Suprapubic skin (tissue), 4 donors: Measurements from ENCODE around the gene COG3. TPM values are rescaled to one million over a fixed set of nuclear protein-coding genes. Genes with fewer than 3 reads are reported as not detected.

ENCODE experiments used
- DNase-seq, 2 donors: peaks; one replicate each; pipeline ENCODE4 v3.0.0-alpha.2; 2019; ENCODE audit warnings: low spot score in 2 of 2
- H3K27ac ChIP-seq: fragments of 200-600 bp; sonication (generic); one replicate; pipeline ENCODE4 v1.5.1; 2019
- H3K27me3 ChIP-seq: fragments of 200-600 bp; sonication (generic); one replicate; pipeline ENCODE4 v1.5.1; 2019
- H3K36me3 ChIP-seq: fragments of 200-600 bp; sonication (generic); one replicate; pipeline ENCODE4 v1.5.1; 2019
- H3K4me1 ChIP-seq: fragments of 200-600 bp; sonication (generic); one replicate; pipeline ENCODE4 v1.5.1; 2019
- H3K4me3 ChIP-seq: fragments of 200-600 bp; sonication (generic); one replicate; pipeline ENCODE4 v1.5.1; 2019; ENCODE audit warnings: mild to moderate bottlenecking
- H3K9me3 ChIP-seq: fragments of 200-600 bp; sonication (generic); one replicate; pipeline ENCODE4 v1.5.1; 2019
- EP300 ChIP-seq: sonication (generic); formaldehyde crosslinking; IDR thresholded peaks from one replicate; pipeline ENCODE4 v1.6.1; 2017; ENCODE audit warnings: antibody characterized with exemption
- POLR2A ChIP-seq, 2 donors: fragments of 450-650 bp; IDR thresholded peaks; one replicate each; pipeline ENCODE4 v1.6.1; 2017; ENCODE audit warnings: antibody characterized with exemption in 2 of 2, mild to moderate bottlenecking in 2 of 2, moderate library complexity in 2 of 2
- POLR2AphosphoS5 ChIP-seq, 3 donors: sonication (generic); formaldehyde crosslinking; IDR thresholded peaks; one replicate each; pipeline ENCODE4 v1.6.1; 2017; ENCODE audit warnings: antibody characterized with exemption in 3 of 3
- WGBS: methylation state at CpG from one replicate; pipeline ENCODE4 v1.1.5; 2018; 5-methylcytosine and 5-hydroxymethylcytosine counted together
- total RNA-seq, 4 donors: library from RNA; depleted of rRNA; stranded (reverse); fragments of >200 nt; gene quantifications; one replicate each; pipeline ENCODE4 v1.1.0, GENCODE V29; 2016
- TF ChIP-seq, protein P1 (sequence below), 2 donors: fragments of 200-600 bp in 1 of 2; fragments of 450-650 bp in 1 of 2; sonication (generic) in 1 of 2; IDR thresholded peaks; one replicate each; pipeline ENCODE4 v1.5.1; 2016 to 2019; ENCODE audit warnings: antibody characterized with exemption in 2 of 2, mild to moderate bottlenecking in 1 of 2, moderate library complexity in 1 of 2

The COG3 gene
- total RNA-seq, 4 donors from 2014 or later: 23.8 to 70.5 (median 31.7) TPM

DNA sequence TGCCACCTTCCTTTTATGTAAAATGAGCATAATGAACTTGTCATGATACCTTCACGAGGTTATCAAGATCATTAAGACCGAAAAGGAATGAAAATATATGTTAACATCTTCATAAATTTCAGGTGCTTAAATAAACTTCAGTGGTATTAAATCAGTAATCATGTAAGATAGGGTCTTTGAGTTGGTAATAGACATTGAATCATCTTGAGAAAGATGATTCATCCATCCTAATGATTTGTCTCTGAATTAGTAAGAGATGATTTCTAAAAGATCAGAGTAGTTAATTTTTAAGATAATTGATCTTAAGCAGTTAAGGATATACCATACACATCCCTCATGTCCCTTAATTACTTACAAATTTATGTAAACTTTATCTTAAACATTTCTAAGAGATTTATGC lies 52.0 kb downstream of the COG3 start:
- Histone ChIP-seq H3K4me1 (no peaks in the 10 kb centered on the region), H3K4me3 (no peak overlapping the region), H3K27me3 (no peaks in the 10 kb centered on the region), H3K36me3 (peaks cover 84% of the 10 kb centered on the region), H3K27ac (no peak overlapping the region), H3K9me3 (no peaks in the 10 kb centered on the region)
- TF ChIP-seq, protein P1, sequence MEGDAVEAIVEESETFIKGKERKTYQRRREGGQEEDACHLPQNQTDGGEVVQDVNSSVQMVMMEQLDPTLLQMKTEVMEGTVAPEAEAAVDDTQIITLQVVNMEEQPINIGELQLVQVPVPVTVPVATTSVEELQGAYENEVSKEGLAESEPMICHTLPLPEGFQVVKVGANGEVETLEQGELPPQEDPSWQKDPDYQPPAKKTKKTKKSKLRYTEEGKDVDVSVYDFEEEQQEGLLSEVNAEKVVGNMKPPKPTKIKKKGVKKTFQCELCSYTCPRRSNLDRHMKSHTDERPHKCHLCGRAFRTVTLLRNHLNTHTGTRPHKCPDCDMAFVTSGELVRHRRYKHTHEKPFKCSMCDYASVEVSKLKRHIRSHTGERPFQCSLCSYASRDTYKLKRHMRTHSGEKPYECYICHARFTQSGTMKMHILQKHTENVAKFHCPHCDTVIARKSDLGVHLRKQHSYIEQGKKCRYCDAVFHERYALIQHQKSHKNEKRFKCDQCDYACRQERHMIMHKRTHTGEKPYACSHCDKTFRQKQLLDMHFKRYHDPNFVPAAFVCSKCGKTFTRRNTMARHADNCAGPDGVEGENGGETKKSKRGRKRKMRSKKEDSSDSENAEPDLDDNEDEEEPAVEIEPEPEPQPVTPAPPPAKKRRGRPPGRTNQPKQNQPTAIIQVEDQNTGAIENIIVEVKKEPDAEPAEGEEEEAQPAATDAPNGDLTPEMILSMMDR (IDR thresholded peaks at IDR 0.05): no peak
- DNase-seq: no peak
- 85% methylated on average over 2 of the region's 2 CpGs for WGBS

DNA sequence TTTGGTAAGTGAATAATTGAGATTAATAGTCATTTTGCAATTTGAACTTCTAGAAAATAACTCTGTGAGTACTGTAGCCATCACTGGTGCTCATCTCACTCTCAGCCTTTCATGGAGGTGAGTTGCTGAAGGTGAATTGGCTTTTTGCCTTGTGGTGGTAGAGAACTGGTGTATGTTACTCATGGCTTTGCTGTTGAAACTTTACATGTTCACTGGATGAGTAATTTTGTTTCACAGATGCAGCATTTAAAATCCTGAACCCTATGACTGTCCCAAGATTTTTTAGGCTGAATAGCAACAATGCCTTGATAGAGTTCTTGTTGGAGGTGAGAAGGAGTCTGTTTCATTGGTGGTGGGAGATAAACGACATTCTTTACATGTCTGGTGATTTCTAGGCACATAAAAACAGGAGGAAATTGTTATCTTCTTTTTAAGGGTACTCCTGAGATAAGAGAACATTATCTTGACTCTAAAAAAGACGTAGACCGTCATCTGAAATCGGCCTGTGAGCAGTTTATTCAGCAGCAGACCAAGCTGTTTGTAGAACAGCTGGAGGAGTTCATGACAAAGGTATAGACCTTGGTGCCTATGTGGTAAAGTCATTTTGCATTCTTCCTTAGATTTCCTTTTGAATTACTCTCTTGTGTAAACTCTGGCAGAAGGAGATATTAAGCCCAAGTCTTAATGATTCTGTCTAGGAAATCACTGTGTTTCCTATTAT lies 53.9 kb downstream of the COG3 start:
- Histone ChIP-seq H3K4me3 (no peak overlapping the region), H3K27ac (no peak overlapping the region), H3K36me3 (peaks cover 84% of the 10 kb centered on the region), H3K4me1 (no peaks in the 10 kb centered on the region), H3K9me3 (no peaks in the 10 kb centered on the region), H3K27me3 (no peaks in the 10 kb centered on the region)
- WGBS: 75% methylated on average over 4 of the region's 4 CpGs
- DNase-seq: no peak
- TF ChIP-seq POLR2AphosphoS5 (IDR thresholded peaks at IDR 0.05) (no peak), EP300 (no peak), POLR2A (IDR thresholded peaks at IDR 0.05) (no peak)
- TF ChIP-seq, protein P1 (IDR thresholded peaks at IDR 0.05): no peak

- WGBS: 84% methylated on average over 4 of the region's 4 CpGs
- peaks cover 85% of the 10 kb centered on the region for H3K36me3 ChIP-seq
- TF ChIP-seq POLR2AphosphoS5 (IDR thresholded peaks at IDR 0.05): no peak
- no peak for TF ChIP-seq POLR2A (IDR thresholded peaks at IDR 0.05)
- no peak for TF ChIP-seq EP300
- TF ChIP-seq, protein P1 (IDR thresholded peaks at IDR 0.05): no peak
- H3K4me1 ChIP-seq: no peaks in the 10 kb centered on the region
- H3K4me3 ChIP-seq: no peak overlapping the region
- no peaks in the 10 kb centered on the region for H3K9me3 ChIP-seq
- no peaks in the 10 kb centered on the region for H3K27me3 ChIP-seq
- DNase-seq: no peak
- H3K27ac ChIP-seq: no peak overlapping the region
Observed at GRCh38 chr13:45519493-45519892, 54.8 kb downstream of the COG3 start.

DNA sequence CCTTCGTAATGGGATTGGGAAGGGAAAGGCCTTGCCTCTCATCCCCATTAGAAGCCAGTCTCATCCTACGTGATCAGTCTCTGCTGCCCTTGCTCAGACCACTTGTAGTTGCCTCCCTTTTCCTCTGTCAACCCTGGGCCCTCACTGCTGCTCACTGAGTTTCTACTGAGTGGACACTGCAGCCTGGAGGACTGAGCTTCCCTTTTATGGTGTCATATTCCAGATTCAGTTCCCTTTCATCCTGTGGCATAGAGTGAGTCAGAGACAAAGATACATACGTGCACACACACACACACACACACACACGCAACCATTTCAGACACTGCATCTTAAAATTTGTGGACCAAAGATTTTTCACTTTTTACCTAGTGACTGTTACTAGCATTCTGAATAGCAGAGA lies 56.6 kb downstream of the COG3 start:
- DNase-seq: no peak
- no peaks in the 10 kb centered on the region for H3K9me3 ChIP-seq
- H3K4me3 ChIP-seq: no peak overlapping the region
- WGBS: 86% methylated on average over 4 of the region's 4 CpGs
- TF ChIP-seq EP300: no peak
- no peak for TF ChIP-seq POLR2A (IDR thresholded peaks at IDR 0.05)
- TF ChIP-seq, protein P1 (IDR thresholded peaks at IDR 0.05): no peak
- no peak for TF ChIP-seq POLR2AphosphoS5 (IDR thresholded peaks at IDR 0.05)
- no peaks in the 10 kb centered on the region for H3K27me3 ChIP-seq
- peaks cover 3% of the 10 kb centered on the region for H3K4me1 ChIP-seq
- H3K27ac ChIP-seq: no peak overlapping the region
- H3K36me3 ChIP-seq: peaks cover 75% of the 10 kb centered on the region

DNA sequence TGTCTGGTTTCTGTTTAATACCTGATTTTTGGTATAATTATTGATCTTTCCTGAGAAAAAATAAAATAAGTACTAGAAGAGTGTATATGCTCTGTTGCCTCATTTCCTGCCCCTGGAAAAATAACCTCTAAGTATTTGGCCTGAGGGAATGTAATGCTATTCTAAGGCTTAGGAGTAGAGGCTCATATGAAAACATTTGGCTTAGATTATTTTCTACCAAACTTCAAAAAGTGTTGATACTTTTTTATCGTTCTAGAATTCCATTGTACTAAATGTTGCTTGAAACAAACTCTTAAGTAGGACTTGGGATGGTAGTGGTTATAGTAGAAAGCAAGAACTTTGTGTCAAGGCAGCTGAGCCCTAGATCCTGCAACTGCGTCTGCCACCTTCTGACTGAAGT lies 57.8 kb downstream of the COG3 start:
- Histone ChIP-seq H3K4me3 (no peak overlapping the region), H3K4me1 (peaks cover 3% of the 10 kb centered on the region), H3K27me3 (no peaks in the 10 kb centered on the region), H3K9me3 (no peaks in the 10 kb centered on the region), H3K36me3 (peaks cover 75% of the 10 kb centered on the region), H3K27ac (no peak overlapping the region)
- WGBS: 67% methylated on average over 2 of the region's 2 CpGs
- DNase-seq: no peak
- TF ChIP-seq POLR2A (IDR thresholded peaks at IDR 0.05) (no peak), EP300 (no peak), POLR2AphosphoS5 (IDR thresholded peaks at IDR 0.05) (no peak)
- TF ChIP-seq, protein P1 (IDR thresholded peaks at IDR 0.05): no peak
